Measurements from ENCODE around the gene SAPCD2.

The SAPCD2 gene

DNA sequence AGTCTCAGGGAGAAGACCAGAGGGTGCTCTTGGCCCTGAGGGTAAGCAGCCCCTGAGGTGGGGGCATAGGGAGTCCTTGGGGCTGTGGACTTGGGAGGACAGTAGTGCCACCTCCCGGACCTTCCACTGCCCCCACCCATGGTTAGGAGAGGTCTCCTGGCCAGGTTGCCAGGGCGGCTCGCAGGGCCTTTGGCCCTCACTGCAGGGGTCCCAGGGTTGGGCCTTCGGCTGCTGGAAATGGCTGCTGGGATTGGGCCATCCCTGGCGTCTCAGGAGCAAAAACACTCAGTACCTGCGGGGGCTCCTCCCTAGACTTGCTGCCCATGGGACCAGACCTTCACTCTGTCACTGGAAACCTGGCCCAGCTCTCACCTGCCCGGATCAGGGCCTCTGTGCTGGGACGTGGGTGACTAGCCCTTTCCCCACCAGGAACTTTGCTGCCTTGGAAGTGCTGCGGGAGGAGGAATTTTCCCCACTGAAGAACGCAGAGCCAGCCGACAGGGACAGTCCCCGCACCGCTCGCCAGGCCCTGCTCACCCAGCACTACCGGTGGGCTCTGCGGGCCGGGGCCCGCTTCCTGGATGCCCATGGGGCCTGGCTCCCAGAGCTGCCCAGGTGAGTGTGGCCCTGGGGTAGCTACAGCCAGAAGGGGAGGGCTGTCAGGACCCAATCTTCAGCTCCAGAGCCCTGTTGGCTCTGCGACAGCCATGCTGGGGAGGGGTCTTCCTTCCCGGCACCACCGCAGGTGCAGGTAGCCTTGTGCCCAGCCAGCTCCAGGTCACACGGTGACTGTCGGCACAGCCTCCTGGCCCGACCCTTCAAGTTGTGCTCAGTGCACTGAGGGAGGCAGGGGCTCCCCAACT, 10.1 kb upstream of the SAPCD2 start:
- no peak for DNase-seq

GRCh38 chr9:137079401-137079787, 9.0 kb upstream of the SAPCD2 start:
- no peak for DNase-seq

DNA sequence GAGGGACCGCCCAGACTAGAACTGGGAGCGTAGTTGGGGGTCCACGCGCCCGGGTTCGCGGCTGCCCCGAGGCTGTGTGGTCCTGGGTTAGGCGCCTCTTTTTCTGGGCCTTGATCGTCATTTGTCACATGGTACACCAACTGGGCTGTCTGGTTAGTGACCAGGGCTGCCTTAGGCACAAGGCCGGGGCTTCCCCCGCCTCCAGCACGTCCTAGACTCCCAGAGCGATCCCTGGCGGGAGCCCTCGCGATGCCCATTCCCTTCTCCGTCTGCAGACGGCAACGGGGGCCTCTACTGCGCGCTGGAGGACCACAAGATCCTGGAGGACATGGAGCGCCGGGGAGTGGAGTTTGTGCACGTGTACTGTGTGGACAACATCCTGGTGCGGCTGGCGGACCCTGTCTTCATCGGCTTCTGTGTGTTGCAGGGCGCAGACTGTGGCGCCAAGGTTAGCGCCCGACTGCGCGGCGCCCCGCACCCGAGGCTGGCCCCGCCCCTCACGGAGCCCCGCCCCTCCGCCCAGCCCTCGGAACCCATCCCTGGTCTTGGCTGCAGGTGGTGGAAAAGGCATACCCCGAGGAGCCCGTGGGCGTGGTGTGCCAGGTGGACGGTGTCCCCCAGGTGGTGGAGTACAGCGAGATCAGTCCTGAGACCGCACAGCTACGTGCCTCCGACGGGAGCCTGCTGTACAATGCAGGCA, 8.5 kb upstream of the SAPCD2 start:
- no peak for DNase-seq

DNA sequence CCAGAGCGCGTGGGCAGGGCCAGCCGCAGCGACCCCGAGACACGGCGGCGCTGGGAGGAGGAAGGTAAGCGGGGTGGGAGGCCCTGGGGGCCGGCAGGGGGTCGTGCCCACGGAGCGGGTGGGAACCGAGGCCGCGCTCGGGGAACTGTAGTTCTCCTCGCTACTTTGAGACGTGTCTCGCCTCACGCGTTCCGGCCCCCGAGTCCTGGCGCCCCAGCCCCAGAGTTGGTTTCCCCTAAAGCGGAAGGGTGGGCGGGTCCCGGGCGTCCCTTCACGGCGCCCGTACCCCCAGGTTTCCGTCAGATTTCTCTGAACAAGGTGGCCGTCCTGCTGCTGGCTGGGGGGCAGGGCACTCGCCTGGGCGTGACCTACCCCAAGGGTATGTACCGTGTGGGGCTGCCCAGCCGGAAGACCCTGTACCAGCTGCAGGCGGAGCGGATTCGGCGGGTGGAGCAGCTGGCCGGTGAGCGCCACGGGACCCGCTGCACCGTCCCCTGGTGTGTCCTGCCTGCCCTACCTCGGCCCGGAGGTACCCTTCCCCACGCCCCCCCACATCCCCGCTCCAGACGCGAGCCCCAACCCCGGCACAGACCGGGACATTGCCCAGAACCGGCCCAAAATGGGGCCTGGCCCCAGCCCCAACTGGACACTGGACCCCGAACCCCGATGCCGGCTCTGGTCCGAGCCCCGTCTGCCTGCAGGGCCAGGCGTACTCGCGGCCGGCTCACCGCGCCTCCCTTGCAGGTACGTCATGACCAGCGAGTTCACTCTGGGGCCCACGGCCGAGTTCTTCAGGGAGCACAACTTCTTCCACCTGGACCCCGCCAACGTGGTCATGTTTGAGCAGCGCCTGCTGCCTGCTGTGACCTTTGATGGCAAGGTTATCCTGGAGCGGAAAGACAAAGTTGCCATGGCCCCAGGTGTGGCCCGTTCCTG, 7.7 kb upstream of the SAPCD2 start:
- DNase-seq = no peak

GRCh38 chr9:137077010-137077747, 6.8 kb upstream of the SAPCD2 start, which contains the start of gene UAP1L1:
Gene UAP1L1, plus strand, starts transcription at chr9:137077517. Its CDS starts 16 bp downstream, at chr9:137077533.
- no peak for DNase-seq

DNA sequence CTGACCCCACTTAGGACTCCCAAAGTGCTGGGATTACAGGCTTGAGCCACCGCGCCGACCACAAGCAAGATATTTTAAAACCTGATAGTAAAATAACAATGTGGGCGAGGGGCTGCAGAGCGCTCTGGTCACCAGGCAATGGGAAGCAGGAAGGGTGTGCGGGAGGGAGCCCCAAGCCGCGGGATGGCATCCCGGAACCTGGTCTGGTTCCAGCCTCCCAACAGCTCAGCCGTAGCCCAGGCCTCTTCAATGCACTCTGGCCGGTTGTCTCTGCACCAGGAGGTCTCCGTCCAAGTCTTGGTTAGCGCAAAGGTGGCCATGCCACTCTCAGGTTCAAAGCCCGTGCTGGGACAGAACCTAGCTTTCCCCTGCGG, 6.3 kb upstream of the SAPCD2 start:
- DNase-seq = no peak

GRCh38 chr9:137075275-137075775, 5.0 kb upstream of the SAPCD2 start:
- DNase-seq = no peak

GRCh38 chr9:137074657-137075274, 4.4 kb upstream of the SAPCD2 start:
- no peak for DNase-seq

DNA sequence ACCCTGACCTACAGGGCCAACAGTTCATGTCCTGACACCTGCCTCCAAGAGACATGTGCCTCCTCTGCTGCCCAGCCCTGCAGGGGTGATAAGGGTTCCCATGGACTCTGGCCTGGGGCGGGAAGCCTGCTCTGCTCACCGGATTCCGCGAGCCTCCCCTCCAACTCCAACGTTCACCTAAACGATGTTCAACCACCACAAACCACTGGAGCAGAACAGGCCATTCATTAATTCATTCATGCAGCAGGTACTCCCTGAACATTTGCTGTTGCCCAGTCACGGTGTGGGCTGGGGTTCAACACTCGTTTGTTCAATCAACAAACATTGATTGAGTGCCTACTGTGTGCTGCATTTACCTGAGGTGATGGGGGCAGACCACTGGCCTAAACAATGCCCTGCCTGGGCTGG, 3.6 kb upstream of the SAPCD2 start:
- no peak for DNase-seq

GRCh38 chr9:137071282-137071681, 925 bp upstream of the SAPCD2 start:
- DNase-seq = no peak

- no peak for DNase-seq
Measured at GRCh38 chr9:137070906-137071275, 534 bp upstream of the SAPCD2 start.

DNA sequence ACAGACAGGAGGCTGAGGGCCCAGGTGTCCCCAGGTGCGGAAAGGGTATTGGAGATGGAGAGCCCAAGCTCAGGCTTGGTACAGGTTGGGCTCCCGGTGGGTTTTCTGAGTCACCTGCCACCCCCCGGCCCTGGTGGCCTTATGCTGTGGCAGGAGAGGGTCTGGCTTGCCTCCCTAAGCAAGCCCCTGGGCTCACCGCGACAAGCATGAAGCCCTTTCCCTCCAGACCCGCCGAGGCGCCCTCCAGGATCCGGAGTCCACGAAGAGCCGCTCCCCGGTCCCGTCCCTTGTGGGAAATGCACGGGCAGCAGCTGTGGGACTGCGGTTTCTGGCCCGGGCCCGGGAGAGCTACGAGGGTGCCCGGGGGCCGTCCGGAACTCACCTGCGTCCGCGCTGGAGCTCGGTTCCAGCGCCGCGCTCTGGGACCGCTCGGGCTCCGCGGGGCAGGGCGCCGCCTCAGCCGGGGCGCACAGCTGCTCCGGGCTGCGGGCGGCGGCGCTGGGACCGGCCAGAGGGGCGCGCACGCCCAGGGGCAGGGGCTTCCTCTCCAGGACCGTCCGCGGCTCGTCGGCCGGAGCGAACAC, 757 bp downstream of the SAPCD2 start:
- DNase-seq = no peak

DNA sequence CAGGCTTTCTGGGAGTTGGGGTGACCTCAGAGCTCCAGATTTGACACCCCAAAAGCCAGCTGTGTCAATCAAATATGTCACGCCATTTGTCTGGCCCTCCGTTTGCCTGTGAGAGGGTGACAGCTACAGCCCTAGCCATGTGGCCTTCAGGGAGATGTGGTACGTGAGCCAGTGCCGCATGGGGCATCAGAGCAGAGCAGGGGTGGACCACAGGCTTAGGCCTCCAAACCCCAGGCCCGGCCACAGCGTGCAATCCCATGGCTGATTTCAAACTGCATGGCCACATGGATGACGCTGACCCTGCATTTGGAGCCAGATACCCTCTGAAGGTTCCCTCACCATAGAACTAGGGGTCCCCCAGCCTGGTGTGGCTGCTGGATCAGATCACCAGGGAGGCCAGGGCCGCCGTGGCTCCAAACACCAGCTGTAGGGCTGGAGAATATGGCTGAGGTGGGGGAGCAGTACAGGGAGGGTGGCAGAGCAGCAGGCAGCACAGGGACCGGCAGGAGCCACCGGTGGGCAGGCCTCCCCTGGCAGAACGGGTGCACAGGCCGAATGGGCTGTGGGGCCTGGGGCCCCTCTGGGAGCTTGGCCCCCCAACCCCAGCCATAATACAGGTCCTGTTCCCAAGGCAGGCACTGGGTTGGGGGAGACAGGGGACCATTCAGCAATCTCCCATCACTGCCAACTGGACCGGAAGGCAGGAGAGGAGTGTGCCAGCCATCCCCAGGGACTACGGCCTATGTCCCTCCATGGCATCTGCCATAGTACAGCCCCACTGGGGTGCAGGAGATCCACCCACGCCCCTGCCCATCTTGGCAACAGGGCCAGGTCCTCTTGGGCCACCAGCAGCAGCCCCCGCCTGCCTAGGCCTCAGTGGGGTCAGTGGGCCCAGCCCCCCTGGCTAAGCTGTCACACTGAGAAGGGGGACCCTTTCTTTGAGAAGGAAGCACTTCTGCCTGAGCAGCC, 1.5 kb downstream of the SAPCD2 start:
- no peak for DNase-seq

GRCh38 chr9:137067860-137068538, 2.4 kb downstream of the SAPCD2 start:
- no peak for DNase-seq

GRCh38 chr9:137066096-137066861, 4.1 kb downstream of the SAPCD2 start:
- no peak for DNase-seq

DNA sequence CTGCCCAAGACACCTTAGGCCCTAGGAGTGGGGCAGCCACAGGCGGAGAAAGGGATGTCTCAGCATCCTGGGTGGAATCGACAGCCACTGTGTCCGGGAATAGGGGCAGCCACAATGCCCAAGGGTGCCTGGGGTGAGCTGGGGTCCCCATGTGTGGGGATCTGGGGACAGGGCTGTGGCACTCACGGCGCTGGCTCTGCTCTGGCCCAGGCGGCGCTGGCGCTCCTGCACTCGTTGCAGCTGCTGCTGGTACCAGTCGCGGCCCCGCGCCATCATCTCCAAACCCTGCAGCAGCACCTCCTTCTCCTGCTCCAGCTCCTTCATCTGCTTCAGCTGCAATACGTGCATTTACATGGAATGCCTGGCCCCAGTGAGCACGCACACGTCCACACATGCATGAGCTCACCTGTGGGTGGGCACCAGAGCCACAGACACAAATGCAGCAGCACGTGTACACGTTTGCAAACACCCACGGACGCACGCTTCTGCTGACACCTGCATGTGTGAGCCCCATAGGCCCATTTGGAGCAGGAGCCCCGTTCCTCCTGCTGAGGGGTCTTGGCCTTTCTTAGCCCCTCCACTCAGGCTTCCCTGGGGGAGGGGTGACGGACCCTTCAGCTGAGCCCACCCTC, 4.9 kb downstream of the SAPCD2 start:
- no peak for DNase-seq

GRCh38 chr9:137064880-137065164, 5.5 kb downstream of the SAPCD2 start:
- DNase-seq = no peak

All from cortex of kidney (tissue), 1 donor.